GM21360 (cell line): ENCODE measurements around the gene DUS2.
"Not testable (repeated sequence)": the region's sequence is repeated elsewhere in the genome, so short reads cannot be mapped to it uniquely, and the experiment has no call there.

Experiments used
- ATAC-seq: cut with Tn5 transposase; IDR thresholded peaks from one replicate; pipeline ENCODE4 v1.9.1; 2021; ENCODE audit warnings: mild to moderate bottlenecking, moderate library complexity; ENCODE audit not compliant: unreplicated experiment

DUS2 gene

DNA sequence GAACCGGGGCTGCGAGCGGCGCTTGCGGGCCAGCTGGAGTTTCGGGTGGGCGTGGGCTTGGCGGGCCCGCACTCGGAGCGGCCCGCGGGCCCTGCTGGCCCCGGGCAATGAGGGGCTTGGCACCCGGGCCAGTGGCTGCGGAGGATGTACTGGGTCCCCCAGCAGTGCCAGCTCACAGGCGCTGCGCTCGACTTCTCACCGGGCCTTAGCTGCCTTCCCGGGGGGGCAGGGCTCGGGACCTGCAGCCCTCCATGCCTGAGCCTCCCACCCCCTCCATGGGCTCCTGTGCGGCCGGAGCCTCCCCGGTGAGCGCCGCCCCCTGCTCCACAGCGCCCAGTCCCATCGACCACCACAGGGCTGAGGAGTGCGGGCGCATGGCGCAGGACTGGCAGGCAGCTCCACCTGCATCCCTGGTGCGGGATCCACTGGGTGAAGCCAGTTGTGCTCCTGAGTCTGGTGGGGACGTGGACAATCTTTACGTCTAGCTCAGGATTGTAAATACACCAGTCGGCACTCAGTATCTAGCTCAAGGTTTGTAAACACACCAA is 24.8 kb upstream of the DUS2 start:
- not testable (repeated sequence) for ATAC-seq

DNA sequence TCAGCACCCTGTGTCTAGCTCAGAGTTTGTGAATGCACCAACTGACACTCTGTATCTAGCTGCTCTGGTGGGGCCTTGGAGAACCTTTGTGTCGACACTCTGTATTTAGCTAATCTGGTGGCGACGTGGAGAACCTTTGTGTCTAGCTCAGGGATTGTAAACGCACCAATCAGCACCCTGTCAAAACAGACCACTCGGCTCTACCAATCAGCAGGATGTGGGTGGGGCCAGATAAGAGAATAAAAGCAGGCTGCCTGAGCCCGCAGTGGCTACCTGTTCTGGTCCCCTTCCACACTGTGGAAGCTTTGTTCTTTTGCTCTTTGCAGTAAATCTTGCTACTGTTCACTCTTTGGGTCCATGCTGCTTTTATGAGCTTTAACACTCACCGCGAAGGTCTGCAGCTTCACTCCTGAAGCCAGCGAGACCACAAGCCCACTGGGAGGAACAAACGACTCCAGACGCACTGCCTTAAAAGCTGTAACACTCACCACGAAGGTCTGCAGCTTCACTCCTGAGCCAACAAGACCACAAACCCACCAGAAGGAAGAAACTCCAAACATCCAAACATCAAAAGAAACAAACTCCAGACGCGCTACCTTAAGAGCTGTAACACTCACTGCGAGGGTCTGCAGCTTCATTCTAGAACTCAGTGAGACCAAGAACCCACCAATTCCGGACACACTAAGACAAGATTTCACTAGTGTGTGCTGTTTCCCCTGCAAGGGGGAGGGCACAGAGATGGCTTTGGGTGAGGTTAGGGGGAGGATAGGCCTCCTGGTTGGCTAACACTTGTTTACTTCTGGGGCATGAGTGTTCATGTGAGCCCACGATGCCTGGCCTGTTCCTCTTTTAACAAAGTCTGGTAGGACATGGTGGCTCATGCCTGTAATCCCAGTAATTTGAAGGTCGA is 24.1 kb upstream of the DUS2 start, which contains the start of gene DPEP2:
Gene DPEP2 (minus strand): TSS at position 706 of the 910 bp plus-strand sequence. CDS start 6,272 bp downstream, outside the sequence.
- not testable (repeated sequence) for ATAC-seq

DNA sequence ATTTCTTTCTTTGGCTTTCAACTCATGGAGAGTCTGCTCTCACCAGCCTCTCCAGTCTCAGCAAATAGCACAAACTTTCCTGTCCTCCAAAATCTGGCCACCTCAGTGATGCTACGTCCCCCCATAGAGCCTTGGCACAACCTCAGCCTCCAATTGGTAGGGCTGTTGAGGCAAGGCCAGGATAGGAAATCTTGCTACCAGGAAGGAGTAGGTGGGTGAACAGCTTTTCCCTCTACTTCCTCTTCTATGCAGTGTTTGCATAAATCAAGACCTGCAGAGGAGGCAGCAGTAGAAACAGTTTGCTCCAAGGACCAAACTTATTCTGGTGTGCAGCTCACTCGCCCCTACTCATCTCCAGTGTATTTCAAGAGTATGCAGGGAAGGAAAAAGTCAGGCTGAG is 23.1 kb upstream of the DUS2 start:
- no peak for ATAC-seq

DNA sequence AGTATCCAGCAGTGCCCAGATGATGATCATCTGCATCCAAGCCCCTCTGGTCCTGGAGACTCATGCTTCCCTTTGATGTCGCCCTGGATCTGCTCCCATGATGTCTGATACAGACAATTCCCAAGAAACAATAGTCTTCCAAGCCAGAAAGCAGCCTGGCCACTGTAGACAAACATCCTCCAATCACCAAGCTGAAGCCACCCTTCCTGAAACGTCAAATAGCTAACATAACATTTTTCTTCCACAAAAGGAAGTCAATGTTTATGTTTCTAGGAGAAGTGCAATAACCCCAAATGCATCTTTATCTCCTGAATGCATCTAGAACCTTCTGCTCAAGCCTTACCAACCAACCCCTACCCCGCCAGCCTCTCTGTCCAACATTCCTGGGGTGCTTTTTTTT is 22.6 kb upstream of the DUS2 start:
- ATAC-seq = no peak

DNA sequence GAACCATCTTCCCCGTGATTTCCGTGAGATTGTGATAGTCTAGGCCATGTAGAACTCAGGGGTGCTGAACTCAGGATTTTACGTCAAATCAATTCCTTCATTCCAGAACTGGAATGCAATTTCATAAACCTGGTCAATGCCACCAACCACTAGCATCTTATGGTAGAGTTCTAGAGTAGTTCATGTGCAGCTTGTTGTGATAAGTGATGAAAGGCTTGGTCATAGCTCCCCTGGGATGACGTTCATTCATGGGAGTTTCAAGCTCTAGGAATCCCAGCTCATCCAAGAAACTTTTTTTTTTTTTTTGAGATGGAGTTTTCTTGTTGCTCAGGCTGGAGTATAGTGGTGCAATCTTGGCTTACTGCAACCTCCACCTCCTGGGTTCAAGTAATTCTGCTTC is 20.1 kb upstream of the DUS2 start:
- ATAC-seq = no peak

DNA sequence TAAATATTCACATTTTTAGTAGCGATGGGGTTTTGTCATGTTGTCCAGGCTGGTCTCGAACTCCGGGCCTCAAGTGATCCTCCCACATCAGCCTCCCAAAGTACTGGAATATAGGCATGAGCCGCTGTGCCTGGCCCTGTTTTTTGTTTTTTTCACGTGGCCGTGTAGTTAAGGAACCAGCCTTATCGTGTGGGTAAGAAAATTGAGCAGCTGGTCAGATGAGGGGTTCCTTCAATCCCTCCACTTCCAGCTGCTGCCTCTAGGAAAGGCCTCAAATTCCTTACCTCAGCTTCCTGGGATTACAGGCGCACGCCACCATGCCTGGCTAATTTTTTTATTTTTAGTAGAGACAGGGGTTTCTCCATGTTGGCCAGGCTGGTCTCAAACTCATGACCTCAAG is 17.9 kb upstream of the DUS2 start:
- no peak for ATAC-seq

DNA sequence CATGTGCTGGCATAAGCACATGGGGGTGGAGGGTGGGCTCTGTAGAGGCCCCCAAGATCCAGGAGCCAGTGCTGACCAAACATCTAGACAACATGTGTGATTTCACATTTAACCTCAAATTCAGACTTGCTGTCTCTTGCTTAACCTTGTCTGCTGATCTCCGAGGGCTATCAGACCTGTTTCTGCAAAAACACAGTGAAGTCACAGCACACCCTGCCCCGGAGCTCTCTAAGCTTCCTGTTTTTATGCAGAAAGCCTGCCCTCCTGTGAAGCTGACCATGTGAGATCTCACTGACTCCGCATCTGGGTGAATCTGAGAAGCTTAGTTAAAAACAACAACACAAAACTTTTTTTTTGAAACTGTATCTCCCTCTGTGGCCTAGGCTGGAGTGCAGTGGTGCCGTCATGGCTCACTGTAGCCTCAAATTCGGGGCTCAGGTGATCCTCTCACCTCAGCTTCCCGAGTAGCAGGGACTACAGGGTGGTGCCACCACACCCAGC is 17.2 kb upstream of the DUS2 start:
- ATAC-seq = no peak

DNA sequence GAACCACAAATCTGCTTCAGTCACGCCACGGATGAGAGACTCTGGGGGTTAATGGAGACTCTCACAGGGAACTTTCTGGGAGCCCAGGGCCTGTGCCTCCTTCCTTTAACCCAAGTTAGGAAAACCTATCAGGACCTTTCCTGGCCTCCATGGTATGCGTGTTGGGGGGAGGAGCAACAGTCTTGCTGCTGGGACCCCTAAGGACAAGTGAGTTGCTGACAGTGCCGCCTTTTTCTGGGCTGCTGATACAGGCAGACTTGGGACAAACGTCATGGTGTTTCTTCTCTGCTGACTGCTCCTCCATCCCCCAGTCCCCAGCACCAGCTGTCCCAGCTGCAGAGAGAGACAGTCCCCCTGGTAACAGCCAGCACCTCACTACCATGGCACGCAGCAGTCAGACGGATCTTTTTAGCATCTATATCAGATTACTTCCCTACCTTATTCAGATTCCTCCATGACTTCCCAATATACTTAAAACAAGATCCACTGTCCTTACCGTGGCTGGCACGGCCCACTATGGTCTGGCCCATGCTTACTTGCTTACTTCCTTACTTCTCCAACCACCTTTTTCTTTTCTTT is 13.8 kb upstream of the DUS2 start:
- ATAC-seq = no peak

DNA sequence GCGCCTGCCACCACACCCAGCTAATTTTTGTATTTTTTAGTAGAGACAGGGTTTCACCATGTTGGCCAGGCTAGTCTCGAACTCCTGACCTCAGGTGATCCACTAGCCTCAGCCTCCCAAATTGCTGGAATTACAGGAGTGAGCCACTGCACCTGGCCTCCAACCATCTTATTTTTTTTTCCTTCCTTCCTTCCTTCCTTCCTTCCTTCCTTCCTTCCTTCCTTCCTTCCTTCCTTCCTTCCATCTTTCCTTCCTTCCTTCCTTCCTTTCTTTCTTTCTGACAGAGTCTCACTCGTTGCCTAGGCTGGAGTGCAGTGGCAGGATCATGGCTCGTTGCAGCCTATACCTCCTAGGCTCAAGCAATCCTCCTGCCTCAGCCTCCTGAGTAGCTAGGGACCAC is 13.2 kb upstream of the DUS2 start:
- ATAC-seq = not testable (repeated sequence)

DNA sequence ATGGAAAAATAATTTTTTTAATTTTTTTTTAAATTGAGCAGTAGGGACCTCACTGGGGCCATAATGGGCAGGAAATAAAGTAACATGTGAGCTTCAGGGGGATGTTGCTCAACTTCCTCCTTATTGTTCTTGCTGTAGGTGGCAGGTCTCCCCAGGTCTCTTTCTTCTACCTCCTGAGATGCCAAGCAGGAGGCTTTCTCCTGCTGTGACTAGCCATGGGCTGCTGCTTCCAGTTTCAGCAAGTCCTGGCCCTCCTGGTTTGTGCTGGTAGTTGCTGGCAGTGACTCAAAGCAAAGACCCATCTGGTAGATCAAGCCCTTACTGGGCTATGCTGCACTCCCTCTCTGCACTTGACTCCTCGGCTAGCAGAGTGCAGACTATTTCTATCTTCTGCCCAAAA is 9.6 kb upstream of the DUS2 start:
- no peak for ATAC-seq

DNA sequence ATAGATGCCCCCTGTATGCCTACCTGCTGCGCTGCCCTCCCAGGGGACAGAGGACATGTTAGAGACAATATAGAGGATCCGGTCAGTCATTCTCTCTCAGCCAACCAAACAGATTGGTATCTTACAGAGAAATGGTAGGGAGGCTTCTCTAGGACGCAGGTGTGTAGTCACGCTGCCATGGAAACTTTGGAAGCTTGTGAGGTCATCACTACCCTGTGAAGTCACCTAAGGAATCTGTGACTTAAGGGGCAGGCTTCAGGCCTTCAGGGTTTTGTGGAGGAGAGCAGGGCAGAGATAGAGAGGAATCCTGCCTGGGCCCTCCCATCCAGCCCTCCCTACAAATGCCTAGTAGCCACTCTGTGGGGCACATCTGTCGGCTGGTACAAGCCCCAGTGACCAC is 7.4 kb upstream of the DUS2 start, which contains the start of gene DPEP2NB:
Gene DPEP2NB (minus strand): TSS at position 231 of the 400 bp plus-strand sequence. CDS start 141 bp downstream, at position 90.
- no peak for ATAC-seq

DNA sequence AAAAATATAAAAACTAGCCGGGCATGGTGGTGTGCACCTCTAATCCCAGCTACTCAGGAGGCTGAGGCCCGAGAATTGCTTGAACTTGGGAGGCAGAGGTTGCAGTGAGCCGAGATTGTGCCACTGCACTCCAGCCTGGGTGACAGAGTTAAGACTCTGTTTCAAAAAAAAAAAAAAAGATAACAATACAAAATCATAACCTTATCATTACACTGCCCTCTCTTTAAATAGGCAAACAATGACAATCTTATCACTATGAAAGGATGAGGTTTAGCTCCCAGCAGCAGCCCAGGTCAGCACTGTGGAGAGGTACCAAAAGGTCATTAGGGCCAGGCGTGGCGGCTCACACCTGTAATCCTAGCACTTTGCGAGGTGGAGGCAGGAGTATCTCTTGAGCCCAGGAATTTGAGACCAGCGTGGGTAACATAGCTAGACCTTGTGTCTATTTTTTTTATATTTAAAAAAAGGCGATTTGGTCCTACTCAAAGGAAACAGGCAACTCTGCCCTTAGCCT is 3.9 kb upstream of the DUS2 start:
- ATAC-seq = no peak

DNA sequence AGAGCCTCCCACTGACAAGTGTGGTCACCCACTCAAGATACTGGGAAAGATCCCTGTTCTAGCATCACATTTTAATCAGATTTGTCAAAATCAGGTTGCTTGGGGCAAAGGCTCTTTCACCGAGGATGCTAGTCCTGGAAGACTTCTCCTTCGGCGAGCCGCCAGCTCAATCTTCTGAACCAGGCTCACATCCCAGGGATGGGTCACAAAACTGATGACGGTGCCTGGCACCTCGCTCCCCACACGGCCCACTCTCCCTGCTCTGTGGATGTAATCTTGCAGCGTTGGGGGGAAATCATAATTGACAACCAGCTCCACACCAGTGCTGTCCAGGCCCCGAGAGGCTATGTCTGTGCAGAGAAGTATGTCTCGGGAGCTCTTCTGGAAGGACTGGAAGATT is 1.6 kb upstream of the DUS2 start:
- no peak for ATAC-seq

DNA sequence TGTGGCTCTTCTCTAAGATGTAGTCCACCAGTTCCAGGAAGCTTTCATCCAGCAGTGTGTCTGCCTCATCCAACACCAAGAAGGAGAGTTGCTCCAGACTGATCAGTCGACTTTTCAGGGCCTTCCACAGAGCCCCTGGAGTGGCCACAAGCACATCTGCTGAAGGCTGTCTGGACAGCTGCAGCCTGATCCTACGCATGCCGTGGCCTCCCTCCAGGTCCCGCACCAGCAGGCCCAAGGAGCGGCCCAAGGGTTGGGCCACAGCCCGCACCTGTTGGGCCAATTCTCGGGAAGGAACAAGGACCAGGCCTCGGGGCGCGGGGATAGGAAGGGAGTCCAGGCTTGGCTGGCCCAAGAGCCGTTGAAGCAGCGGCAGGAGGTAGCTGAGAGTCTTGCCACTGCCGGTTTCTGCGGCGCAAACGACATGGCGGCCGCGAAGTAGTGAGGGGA is 781 bp upstream of the DUS2 start:
- ATAC-seq = no peak

DNA sequence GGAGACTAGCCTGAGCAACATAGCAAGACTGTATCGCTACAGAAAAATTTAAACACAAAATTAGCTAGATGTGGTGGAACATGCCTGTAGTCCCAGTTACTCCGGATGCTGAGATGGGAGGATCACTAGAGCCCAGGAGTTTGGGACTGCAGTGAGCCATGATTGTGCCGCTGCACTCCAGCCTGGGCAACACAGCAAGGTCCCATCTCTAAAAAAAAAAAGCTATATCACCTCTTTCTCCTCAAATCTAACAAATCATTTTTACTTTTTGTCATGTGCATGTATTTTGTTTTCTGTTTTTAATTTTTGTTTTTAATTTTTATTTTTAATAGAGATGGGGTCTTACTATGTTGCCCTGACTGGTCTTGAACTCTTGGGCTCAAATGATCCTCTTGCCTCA is 5.9 kb downstream of the DUS2 start:
- no peak for ATAC-seq

DNA sequence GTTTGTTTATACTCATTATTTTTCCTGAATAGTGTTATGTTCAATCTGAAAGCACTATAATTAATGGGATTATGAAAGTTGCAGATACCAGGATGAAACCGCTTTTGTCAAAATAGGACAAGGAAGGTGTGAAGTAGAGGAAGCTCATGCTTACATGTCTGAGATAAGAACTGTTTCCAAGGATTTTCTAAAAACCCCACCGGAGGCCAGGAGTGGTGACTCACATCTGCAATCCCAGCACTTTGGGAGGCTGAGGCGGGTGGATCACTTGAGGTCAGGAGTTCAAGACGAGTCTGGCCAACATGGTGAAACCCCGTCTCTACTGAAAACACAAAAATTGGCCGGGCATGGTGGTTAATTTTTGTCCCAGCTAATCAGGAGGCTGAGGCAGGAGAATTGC is 7.0 kb downstream of the DUS2 start:
- ATAC-seq = not testable (repeated sequence)

DNA sequence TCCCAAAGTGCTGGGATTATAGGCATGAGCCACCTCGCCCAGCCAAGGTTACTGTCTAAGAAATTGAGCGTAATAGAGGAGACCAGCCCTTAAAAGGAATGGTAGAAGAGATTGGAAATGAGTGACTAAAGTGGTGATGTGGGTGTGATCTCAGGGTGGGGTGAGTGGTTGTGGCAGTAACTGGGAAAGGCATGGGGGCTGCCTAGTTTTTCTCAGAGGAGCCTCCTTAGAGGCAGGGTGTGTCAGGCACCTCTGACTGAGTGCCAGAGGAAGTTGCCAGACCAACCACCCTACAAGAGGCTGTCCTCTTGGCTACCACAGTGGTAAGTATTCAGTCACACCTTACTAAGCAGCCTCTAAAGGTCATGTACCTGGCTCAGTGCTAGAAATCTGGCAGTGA is 8.9 kb downstream of the DUS2 start:
- ATAC-seq = no peak

DNA sequence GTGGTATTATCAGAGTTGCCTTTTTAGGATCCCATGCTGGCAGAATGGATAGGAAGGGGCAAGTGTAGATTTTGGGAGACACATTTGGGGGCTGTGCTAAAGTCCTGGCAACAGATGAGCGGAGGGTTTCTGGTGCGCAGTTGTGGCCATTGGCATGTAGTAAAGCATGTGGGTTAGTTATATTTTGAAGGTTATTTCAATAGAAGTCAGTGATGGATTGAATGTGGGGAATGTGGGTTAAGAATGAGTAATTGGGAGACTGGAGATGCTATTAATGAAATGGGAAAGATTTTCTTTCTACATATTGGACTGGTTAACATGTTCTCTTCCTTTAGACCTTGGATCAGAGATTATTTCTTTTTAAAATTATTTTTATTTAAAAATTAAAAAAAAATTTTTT is 10.0 kb downstream of the DUS2 start:
- ATAC-seq = no peak

DNA sequence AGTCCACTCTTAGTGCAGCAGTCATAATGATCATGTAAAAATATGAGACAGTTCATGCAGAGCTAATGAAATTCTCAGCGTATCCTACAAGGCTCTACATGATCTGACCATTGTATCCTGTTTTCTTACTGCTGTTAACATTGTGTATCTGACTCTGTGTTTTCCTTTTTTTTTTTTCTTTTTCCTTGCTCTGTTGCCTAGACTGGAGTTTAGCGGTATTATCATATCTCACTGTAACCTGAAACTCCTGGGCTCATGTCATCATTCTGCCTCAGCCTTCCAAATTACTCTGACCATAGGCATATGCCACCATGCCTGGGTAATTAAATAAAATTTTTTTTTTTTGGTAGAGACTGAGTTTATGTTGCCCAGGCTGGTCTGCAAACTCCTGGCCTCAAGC is 12.1 kb downstream of the DUS2 start:
- ATAC-seq = no peak

DNA sequence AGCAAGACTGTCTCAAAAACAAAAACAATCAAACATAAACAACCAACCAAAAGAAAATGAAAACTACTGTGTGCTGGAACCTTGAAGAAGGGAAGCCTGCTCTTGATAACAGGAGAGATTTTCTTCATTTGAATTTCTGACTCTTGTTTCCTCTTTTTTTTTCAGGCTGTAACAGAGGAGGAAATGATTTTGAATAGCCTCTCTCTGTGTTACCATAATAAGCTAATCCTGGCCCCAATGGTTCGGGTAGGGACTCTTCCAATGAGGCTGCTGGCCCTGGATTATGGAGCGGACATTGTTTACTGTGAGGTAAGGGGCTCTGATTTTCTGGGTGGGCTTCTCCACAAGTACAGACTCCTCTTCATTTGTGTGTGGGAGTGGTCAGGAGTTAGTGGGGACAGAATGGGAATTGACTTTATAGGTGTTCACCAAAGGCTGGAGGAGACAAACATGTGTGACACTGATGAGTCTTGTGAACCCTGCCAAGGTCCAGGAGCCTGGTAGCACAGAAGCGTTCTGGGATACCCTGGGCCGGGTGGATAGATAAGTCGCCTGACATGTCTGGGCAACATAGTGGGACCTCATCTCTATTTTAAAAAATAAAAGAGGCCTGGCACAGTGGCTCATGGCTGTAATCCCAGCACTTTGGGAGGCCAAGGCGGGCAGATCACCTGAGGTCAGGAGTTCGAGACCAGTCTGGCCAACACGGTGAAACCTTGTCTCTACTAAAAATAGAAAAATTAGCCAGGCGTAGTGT is 14.9 kb downstream of the DUS2 start:
- ATAC-seq = no peak
